Chondrocyte (in vitro differentiated cells): Measurements from ENCODE around the gene CKAP4. TPM values are rescaled to one million over a fixed set of nuclear protein-coding genes. Genes with fewer than 3 reads are reported as not detected.

Source experiments
- DNase-seq: peaks from one replicate; pipeline ENCODE4 v3.0.0; 2021; ENCODE audit warnings: mixed read lengths, low spot score
- H3K27ac Mint-ChIP-seq: one replicate; pipeline ENCODE4 v1.8.0; 2021; ENCODE audit warnings: mild to moderate bottlenecking, moderate library complexity, mixed read lengths; ENCODE audit not compliant: unreplicated experiment
- H3K27me3 Mint-ChIP-seq: 2 replicates; pipeline ENCODE4 v1.8.0; 2021; ENCODE audit warnings: low read depth, mixed read lengths
- H3K36me3 Mint-ChIP-seq: 2 replicates; pipeline ENCODE4 v1.8.0; 2021; ENCODE audit warnings: low read depth, mixed read lengths
- H3K4me1 Mint-ChIP-seq: 2 replicates; pipeline ENCODE4 v1.8.0; 2021; ENCODE audit warnings: low read depth, mild to moderate bottlenecking, mixed read lengths
- H3K4me3 Mint-ChIP-seq: one replicate; pipeline ENCODE4 v1.8.0; 2021; ENCODE audit warnings: mild to moderate bottlenecking, moderate library complexity, mixed read lengths; ENCODE audit not compliant: unreplicated experiment
- H3K9me3 Mint-ChIP-seq: 2 replicates; pipeline ENCODE4 v1.8.0; 2021; ENCODE audit warnings: low read depth, mixed read lengths
- CTCF ChIP-seq: fragments of 200-600 bp; sonication (generic); IDR thresholded peaks from 2 replicates; pipeline ENCODE4 v1.5.0; 2021; ENCODE audit warnings: antibody characterized with exemption, mild to moderate bottlenecking, moderate library complexity
- total RNA-seq: library from RNA; stranded (reverse); gene quantifications from 3 replicates; pipeline ENCODE4 v1.2.1, GENCODE V29; 2021

CKAP4 gene
- total RNA-seq, 1 donor from 2014 or later, result 329 TPM

GRCh38 chr12:106254724-106255123 lies 6.9 kb upstream of the CKAP4 start:
- no peak for DNase-seq
- peaks cover 5% of the 10 kb centered on the region for H3K4me1 Mint-ChIP-seq
- H3K9me3 Mint-ChIP-seq, result no peaks in the 10 kb centered on the region
- no peak for TF ChIP-seq CTCF
- no peaks in the 10 kb centered on the region for H3K27me3 Mint-ChIP-seq
- H3K36me3 Mint-ChIP-seq, result no peaks in the 10 kb centered on the region
- no peak overlapping the region for H3K4me3 Mint-ChIP-seq
- H3K27ac Mint-ChIP-seq, result no peak overlapping the region

- no peaks in the 10 kb centered on the region for H3K9me3 Mint-ChIP-seq
- no peaks in the 10 kb centered on the region for H3K36me3 Mint-ChIP-seq
- H3K4me1 Mint-ChIP-seq, result peaks cover 16% of the 10 kb centered on the region
- no peaks in the 10 kb centered on the region for H3K27me3 Mint-ChIP-seq
- TF ChIP-seq CTCF, result no peak
- no peak for DNase-seq
- no peak overlapping the region for H3K4me3 Mint-ChIP-seq
- H3K27ac Mint-ChIP-seq, result peak overlapping the region; percentile 20
Measured at GRCh38 chr12:106251631-106252455, 4.0 kb upstream of the CKAP4 start.

GRCh38 chr12:106249411-106250135 lies 1.8 kb upstream of the CKAP4 start:
- H3K36me3 Mint-ChIP-seq, result peaks cover 2% of the 10 kb centered on the region
- H3K27ac Mint-ChIP-seq, result no peak overlapping the region
- H3K27me3 Mint-ChIP-seq, result no peaks in the 10 kb centered on the region
- peak overlapping the region; percentile 79 for H3K4me3 Mint-ChIP-seq
- TF ChIP-seq CTCF, result no peak
- peaks cover 34% of the 10 kb centered on the region for H3K4me1 Mint-ChIP-seq
- no peaks in the 10 kb centered on the region for H3K9me3 Mint-ChIP-seq
- DNase-seq, result no peak

GRCh38 chr12:106248846-106249371 lies 1.1 kb upstream of the CKAP4 start:
- no peak for TF ChIP-seq CTCF
- H3K4me1 Mint-ChIP-seq, result peaks cover 37% of the 10 kb centered on the region
- peak overlapping the region; percentile 79 for H3K4me3 Mint-ChIP-seq
- DNase-seq, result no peak
- no peaks in the 10 kb centered on the region for H3K9me3 Mint-ChIP-seq
- peak overlapping the region; percentile 87 for H3K27ac Mint-ChIP-seq
- H3K27me3 Mint-ChIP-seq, result no peaks in the 10 kb centered on the region
- H3K36me3 Mint-ChIP-seq, result peaks cover 2% of the 10 kb centered on the region

GRCh38 chr12:106248312-106248845 lies 559 bp upstream of the CKAP4 start:
- peak overlapping the region; percentile 79 for H3K4me3 Mint-ChIP-seq
- H3K27me3 Mint-ChIP-seq, result no peaks in the 10 kb centered on the region
- no peaks in the 10 kb centered on the region for H3K9me3 Mint-ChIP-seq
- no peak for TF ChIP-seq CTCF
- peaks cover 43% of the 10 kb centered on the region for H3K4me1 Mint-ChIP-seq
- peak overlapping the region; percentile 87 for H3K27ac Mint-ChIP-seq
- no peak for DNase-seq
- peaks cover 2% of the 10 kb centered on the region for H3K36me3 Mint-ChIP-seq
